ENCODE measurements around the gene ZNF124.
A peak's percentile ranks its signal among the peaks of the same experiment; 100 is the strongest.
"Not testable (repeated sequence)": the region's sequence is repeated elsewhere in the genome, so short reads cannot be mapped to it uniquely, and the experiment has no call there.

Gene ZNF124

DNA sequence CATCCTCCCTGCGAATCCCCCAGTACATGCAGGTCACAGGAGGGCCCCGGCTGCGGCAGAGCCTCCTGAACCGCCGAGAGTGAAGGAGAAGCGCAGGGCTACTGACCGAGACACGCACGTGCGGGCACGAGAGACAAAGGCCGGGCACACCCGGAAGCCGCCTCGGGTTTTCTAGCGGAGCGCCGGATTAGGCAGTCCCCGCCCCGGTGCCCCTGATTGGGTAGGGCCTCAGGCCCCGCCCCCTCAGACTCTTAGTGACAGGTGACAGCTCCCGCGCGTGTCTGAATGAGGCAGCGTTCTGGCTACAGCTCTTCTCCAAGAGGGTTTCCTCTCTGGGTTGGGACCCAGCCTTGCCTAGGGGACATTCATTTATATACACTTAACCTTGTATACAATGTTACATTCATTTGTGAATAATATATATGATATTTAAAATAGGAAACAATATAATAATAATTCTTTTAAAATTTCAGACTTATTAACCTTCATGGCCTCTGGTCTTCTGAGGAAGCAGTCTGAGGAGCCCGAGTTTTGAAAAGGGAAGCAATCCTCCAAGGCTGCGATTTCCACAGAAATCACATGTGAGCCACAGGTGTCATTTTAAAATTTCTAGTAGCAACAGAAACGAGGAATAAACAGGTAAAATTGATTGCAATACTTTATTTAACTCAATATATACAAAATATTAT is at the start of gene ZNF124:
TSS of gene ZNF124 (minus strand) at position 146 of the 689 bp plus-strand sequence. CDS start at position 3, 143 bp downstream.
- H3K4me3 ChIP-seq (ENCODE audit: low read depth, low read length): not testable (repeated sequence)

GRCh38 chr1:247220280-247220679 is 48.5 kb upstream of the ZNF124 start:
- not testable (repeated sequence) for H3K4me3 ChIP-seq (ENCODE audit: low read depth, low read length)

DNA sequence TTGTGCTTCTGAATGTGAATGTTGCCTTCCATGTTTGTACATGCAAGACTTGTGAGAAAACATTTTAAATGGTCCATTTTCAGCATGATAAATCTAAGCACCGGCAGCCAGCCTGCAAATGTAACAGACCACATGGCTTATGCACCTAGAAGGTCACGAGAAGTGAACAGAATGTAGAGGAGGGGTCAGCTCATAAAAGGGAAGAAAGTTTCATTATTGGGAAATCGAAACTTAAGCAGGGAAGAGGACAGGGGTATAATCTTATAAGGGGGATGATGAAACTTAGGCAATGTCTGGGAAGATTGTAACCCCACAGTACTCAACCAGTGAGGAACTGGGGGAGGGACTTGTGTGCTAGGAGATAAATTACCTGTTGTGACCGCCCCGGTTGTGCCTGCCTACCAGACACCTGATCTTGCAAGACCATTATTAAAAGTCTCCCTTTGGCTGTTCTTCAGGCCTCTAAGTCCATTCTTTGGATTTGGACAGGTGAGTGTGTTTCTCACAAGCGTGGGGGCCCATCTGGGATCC is 46.4 kb upstream of the ZNF124 start:
- H3K4me3 ChIP-seq (ENCODE audit: low read depth, low read length): no peak overlapping the region

- H3K4me3 ChIP-seq (ENCODE audit: low read depth, low read length): no peak overlapping the region
Measured at GRCh38 chr1:247216261-247216660, 44.4 kb upstream of the ZNF124 start.

GRCh38 chr1:247212627-247213617 is 41.1 kb upstream of the ZNF124 start:
- H3K4me3 ChIP-seq (ENCODE audit: low read depth, low read length): no peak overlapping the region

DNA sequence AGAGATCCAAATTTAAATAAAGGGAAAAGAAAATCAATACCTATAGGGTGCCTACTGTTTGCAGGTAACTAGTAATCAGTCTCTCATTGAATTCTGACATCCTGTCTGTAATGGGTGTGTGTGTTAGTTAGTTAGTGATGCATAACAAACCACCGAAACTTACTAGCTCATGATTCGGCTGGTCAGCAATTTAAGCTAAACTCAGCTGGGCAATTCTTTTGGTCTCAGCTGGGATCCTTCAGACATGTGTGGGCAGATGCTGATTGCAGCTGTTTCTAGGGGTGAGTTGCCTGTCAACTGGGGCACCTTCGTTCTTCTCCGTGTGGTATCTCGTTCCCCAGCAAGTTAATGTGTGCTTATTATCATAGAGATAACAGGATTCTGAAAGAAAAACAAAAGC is 40.2 kb upstream of the ZNF124 start:
- H3K4me3 ChIP-seq (ENCODE audit: low read depth, low read length): no peak overlapping the region

GRCh38 chr1:247211339-247211738 is 39.5 kb upstream of the ZNF124 start:
- H3K4me3 ChIP-seq (ENCODE audit: low read depth, low read length): no peak overlapping the region

DNA sequence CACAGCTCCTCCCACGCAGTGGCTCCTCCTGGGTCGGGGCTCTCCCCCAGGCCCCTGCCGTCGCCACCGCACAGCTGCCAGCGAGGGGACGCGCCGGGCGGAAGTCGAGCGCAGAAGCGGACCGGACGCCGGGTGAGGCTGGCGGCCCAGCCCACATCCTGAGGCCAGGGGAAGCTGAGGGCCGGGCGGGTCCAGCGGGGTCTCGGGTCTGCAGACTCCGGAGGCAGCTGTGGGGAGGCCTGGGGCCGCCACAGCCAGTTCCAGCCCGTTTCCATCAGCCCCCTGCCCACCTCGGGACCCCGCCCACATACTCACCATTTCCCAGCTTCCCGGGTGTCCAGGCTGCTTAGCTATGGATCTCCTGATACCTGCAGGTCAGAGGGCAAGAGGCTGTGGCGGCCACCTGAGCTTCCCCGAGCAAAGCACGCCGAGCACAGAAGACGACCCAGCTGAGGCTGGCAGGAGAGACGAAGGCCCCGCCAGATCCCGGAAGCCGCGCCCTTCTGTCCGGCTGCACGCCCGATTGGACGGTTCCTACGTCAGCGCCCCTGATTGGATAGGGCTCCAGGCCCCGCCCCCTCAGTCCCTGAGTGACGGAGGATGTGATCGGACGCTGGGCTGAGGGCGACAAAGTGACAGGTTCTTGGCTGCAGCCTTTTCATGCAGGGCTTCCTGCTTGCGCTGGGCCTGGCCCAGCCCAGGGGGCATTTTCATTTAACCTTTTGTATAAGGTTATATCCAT is 38.7 kb upstream of the ZNF124 start:
- peak overlapping the region; percentile 87 for H3K4me3 ChIP-seq (ENCODE audit: low read depth, low read length)

GRCh38 chr1:247210062-247210375 is 38.2 kb upstream of the ZNF124 start:
- H3K4me3 ChIP-seq (ENCODE audit: low read depth, low read length): peak overlapping the region; percentile 87

- peak overlapping the region; percentile 21 for H3K4me3 ChIP-seq (ENCODE audit: low read depth, low read length)
Measured at GRCh38 chr1:247209396-247209795, 37.6 kb upstream of the ZNF124 start.

GRCh38 chr1:247204177-247204647 is 32.4 kb upstream of the ZNF124 start:
- no peak overlapping the region for H3K4me3 ChIP-seq (ENCODE audit: low read depth, low read length)

DNA sequence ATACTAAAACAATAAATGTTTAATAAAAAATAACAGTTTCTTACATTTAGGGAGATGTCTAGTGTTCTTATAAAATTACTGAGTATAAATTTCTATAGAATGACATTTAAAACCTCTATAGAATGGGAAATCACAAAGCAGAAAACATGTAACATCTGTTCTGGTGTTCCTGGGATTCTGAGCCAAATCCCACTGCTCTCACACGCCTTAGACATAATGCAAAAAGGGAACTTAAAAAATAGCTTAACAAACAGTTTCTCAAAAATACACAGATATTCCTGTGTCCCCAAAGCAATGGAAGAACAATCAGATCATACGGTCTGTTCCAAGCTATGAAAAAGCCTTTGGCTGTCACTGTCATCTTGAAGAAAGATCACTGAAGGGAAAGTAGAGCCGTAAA is 27.0 kb upstream of the ZNF124 start:
- H3K4me3 ChIP-seq (ENCODE audit: low read depth, low read length): no peak overlapping the region

DNA sequence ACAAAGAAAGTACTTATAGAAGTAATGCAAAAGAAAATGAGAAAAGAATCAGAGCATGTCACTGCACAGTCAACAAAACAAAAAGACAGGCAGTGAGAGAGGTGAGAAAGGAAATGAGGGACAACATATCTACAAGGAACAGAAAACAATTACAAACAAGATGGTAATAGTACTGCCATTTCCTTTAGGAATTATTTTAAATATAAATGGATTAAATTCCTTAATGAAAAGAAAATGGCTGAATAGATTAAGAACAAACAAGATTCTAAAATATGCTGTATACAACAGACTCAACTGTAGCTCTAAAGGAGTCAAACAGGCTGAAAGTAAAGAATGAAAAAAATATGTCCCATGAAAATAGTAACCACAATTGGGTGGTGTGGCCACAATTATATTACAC is 22.1 kb upstream of the ZNF124 start:
- no peak overlapping the region for H3K4me3 ChIP-seq (ENCODE audit: low read depth, low read length)

DNA sequence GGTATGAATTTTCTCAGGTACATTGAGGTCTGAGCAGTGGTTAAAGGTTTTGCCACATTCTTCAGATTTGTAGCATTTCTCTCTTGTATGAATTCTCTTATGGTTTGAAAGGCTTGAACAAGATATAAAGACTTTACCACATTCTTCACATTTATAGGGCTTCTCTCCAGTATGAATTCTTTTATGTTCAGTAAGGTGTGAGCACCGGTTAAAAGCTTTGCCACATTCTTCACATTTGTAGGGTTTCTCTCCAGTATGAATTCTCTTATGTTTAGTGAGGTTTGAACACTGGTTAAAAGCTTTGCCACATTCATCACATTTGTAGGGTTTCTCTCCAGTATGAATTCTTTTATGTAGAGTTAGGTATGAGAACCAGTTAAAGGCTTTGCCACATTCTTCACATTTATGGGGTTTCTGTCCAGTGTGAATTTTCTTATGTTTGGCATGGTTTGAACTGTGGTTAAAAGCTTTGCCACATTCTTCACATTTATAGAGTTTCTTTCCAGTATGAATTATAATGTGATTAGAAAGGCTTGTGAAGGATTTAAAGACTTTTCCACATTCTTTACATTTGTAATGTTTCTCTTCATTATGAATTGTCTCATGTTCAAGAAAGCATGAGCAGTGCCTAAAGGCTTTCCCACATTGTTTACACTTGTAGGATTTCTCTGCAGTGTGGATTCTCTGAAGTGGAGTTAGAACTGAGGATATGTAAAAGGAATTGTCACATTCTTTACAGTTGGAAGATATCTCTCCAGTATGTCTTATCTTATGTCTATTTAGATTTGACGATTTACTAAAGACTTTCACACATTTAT is 18.4 kb upstream of the ZNF124 start:
- H3K4me3 ChIP-seq (ENCODE audit: low read depth, low read length): no peak overlapping the region

DNA sequence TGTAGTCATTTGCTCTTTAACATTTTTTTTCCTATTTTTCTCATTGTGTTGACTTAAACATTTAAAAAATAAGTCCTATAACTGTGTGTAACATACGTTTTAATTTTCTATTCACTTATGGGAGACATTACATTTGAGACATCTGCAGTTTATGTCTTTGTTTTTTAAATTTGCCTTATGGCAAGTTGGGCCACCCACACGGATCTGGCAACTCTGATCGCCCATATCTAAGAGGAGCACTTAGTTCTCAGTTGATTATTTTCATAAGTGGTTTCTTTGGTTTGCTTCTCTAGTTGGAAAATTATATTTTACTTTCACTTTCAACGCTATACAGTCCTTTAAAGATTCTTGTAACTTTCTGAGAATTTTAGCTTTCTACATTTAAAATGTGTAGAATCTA is 13.8 kb upstream of the ZNF124 start:
- no peak overlapping the region for H3K4me3 ChIP-seq (ENCODE audit: low read depth, low read length)

DNA sequence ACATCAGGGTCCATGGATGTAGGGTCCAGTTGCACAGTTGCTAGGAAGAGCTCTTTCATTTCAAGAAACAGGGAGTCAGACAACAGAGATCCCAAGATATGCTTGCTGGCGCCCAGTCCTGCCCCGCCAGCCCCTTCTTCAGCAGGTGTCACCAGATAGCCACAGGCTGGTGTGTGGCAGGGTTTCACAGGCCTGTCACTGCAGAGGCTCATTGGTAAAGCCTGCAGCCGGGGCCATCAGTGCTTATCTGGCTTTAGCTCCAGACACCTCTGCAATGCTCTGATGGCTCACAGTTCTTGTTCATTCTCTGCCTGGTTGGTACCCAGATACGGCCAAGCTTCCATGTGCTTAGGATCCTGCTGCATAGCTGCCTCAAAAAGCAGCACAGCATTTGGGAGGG is 12.4 kb upstream of the ZNF124 start:
- no peak overlapping the region for H3K4me3 ChIP-seq (ENCODE audit: low read depth, low read length)

GRCh38 chr1:247182994-247183393 is 11.2 kb upstream of the ZNF124 start:
- no peak overlapping the region for H3K4me3 ChIP-seq (ENCODE audit: low read depth, low read length)

DNA sequence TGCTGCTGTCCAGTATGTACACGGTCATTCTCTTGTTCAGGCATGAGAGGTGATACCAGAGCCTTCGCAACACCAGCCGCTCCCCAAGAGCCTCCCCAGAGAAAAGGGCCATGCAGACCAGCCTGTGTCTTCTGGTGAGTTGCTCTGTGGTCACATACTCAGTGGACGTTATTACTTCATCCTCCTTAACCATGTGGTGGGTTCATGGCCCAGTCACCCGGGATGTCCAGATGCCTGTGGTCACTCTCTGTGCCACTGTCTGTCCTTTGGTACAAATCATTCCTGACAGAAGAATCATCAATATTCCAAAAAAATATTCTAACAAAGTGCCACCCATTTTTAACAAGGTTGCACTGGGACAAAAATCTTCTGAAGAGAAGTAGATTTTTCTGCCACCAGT is 8.8 kb upstream of the ZNF124 start:
- H3K4me3 ChIP-seq (ENCODE audit: low read depth, low read length): no peak overlapping the region

GRCh38 chr1:247177755-247178154 is 5.9 kb upstream of the ZNF124 start:
- H3K4me3 ChIP-seq (ENCODE audit: low read depth, low read length): no peak overlapping the region

DNA sequence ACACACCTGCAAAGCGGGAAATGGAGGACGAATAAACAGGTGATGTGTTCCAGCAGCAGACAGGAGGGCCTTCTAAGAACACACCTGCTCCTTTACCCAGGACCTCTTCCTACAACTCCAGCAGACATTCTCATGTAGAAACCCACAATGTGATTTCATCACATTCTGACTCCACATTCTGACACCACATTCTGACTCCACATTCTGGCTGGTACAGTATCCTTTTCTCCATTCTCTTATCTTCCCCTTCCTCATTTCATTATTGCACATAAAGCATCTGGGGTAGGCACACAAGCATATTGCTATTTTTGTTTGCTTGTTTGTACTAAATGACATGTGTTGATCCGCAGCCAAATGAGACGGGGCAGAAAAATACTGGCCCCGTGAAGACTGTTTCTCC is 3.6 kb upstream of the ZNF124 start:
- H3K4me3 ChIP-seq (ENCODE audit: low read depth, low read length): no peak overlapping the region

All from iPS-11a (cell line).